K562 treated with DMSO at 1 percent for 4 hours (cell line): Measurements from ENCODE around the gene LONRF2. TPM values are rescaled to one million over a fixed set of nuclear protein-coding genes. Genes with fewer than 3 reads are reported as not detected.

ENCODE experiments used
- total RNA-seq: library from RNA; unstranded; fragments of 300-600 nt; gene quantifications from 2 replicates; pipeline ENCODE4 v1.2.3, GENCODE V29; 2022; ENCODE audit not compliant: insufficient read depth

The LONRF2 gene
- 0.49 and 1.2 TPM in 2 replicates for total RNA-seq

GRCh38 chr2:100321866-100322820 is at the start of gene LONRF2:
Gene LONRF2 (minus strand): TSS chr2:100322501. CDS start chr2:100322093, 408 bp downstream.

Other genes starting within 250 kb of the LONRF2 start
- gene AFF3, start 179.9 kb downstream of the LONRF2 start, total RNA-seq = 0.07 TPM in 1 of 2 replicates, not detected in the other
- gene CHST10, start 95.2 kb upstream of the LONRF2 start, total RNA-seq = 8.0 and 9.6 TPM in 2 replicates
- gene NMS, start 148.0 kb upstream of the LONRF2 start, total RNA-seq = not detected in 2 replicates
- gene PDCL3, start 240.5 kb upstream of the LONRF2 start, total RNA-seq = 15.3 and 18.2 TPM in 2 replicates